Right cardiac atrium (tissue), 5 donors: Measurements from ENCODE around the gene TSPAN18. TPM values are rescaled to one million over a fixed set of nuclear protein-coding genes. Genes with fewer than 3 reads are reported as not detected.

ENCODE experiments used
- ATAC-seq, 2 donors: fragments of 200-7000 bp; cut with Tn5 transposase; one replicate each; pipeline versions ENCODE4 v1.8.0 to v1.9.1; 2020; ENCODE audit warnings: moderate library complexity in 2 of 2, mild to moderate bottlenecking in 1 of 2
- DNase-seq, 3 donors: peaks; one replicate each; pipeline ENCODE4 v3.0.0-alpha.2; 2020
- H3K27ac ChIP-seq: one replicate; pipeline ENCODE4 v1.5.1; 2013; ENCODE audit warnings: mild to moderate bottlenecking, low read length, control low read depth, moderate library complexity
- H3K27me3 ChIP-seq: one replicate; pipeline ENCODE4 v1.6.1; 2013; ENCODE audit not compliant: control insufficient read depth, insufficient read depth
- H3K4me1 ChIP-seq: one replicate; pipeline ENCODE4 v1.6.1; 2013; ENCODE audit warnings: low read length; ENCODE audit not compliant: control insufficient read depth, insufficient read depth
- H3K4me3 ChIP-seq: one replicate; pipeline ENCODE4 v1.5.1; 2013; ENCODE audit warnings: low read length, control low read depth
- H3K9me3 ChIP-seq: one replicate; pipeline ENCODE4 v1.6.1; 2013; ENCODE audit warnings: low read length; ENCODE audit not compliant: control insufficient read depth
- WGBS: extraction: QIAGEN DNeasy Blood & Tissue Kit; methylation state at CpG from one replicate; pipeline ENCODE4 v1.1.7; 2013; 5-methylcytosine and 5-hydroxymethylcytosine counted together
- intact Hi-C, 4 donors: fragments of 100-400 bp; cut with DNase I; formaldehyde crosslinking; loops; one replicate each; pipeline versions ENCODE4 v1.11.0 to v1.14.0; 2022 to 2023
- polyA plus RNA-seq: library from polyadenylated mRNA; stranded (reverse); fragments of 200-250 nt; gene quantifications from one replicate; pipeline ENCODE4 v1.2.3, GENCODE V29; 2013
- total RNA-seq, 4 donors: library from RNA; stranded (reverse); fragmentation: NEBNext Ultra II Directional; extraction: Animal tissue kit (Norgen Biotek cat#: 25700); gene quantifications; one replicate each; pipeline ENCODE4 v1.2.1, GENCODE V29; 2021
- donor health status: healthy with polysubstance abuse.
- donor health status: DM: no; HTN: yes; CAD: no.
- donor health status: DM: no; HTN: no; CAD: no.
- donor health status: DM: no; HTN: yes; CAD: no; lungs with severe emphysema.
- donor health status: DM: yes; HTN: yes; CAD: no.

Gene TSPAN18
- total and polyA plus RNA-seq, 5 donors = 120 to 236 (median 192) TPM

DNA sequence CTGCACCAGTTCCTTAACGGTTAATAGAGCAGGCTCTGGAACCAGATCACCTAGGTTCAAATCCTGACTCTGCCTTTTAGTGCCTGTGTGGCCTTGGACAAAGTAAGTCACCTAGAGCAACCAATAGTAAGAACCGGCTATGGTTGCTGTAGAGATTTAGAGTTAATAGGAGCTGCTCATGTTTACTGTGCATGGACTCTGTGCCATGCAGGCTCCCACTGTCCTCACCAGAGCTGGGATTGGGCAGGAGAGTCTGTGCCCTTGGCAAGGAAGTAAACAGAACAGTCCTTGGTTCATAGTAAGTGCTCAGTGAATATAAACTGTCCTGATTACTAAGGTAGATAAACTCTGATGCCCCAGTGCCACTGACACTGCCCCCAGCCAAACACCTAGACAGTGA lies 225.3 kb downstream of the TSPAN18 start:
- Histone ChIP-seq H3K4me1 (peaks cover 16% of the 10 kb centered on the region), H3K27ac (peak overlapping the region; percentile 20), H3K27me3 (no peaks in the 10 kb centered on the region), H3K4me3 (no peak overlapping the region), H3K9me3 (no peaks in the 10 kb centered on the region)
- DNase-seq (no peak), ATAC-seq (no peak)
- intact Hi-C loops = no loop called here
- 72% methylated on average over 2 of the region's 2 CpGs for WGBS

GRCh38 chr11:44952500-44953260 lies 225.9 kb downstream of the TSPAN18 start:
- peaks cover 15% of the 10 kb centered on the region for H3K4me1 ChIP-seq
- ATAC-seq (peak; percentile 17 to 19), DNase-seq (peak in 1 of 3 donors; percentile 56)
- H3K4me3 ChIP-seq = no peak overlapping the region
- WGBS = 47% methylated on average over 3 of the region's 3 CpGs
- intact Hi-C loops = no loop called here
- H3K27me3 ChIP-seq = no peaks in the 10 kb centered on the region
- peak overlapping the region; percentile 38 for H3K27ac ChIP-seq
- no peaks in the 10 kb centered on the region for H3K9me3 ChIP-seq

GRCh38 chr11:44954051-44954906 lies 227.5 kb downstream of the TSPAN18 start:
- ATAC-seq (no peak), DNase-seq (peak in 1 of 3 donors; percentile 49)
- H3K27ac ChIP-seq = peak overlapping the region; percentile 25
- no peak overlapping the region for H3K4me3 ChIP-seq
- intact Hi-C loops = no loop called here
- peaks cover 15% of the 10 kb centered on the region for H3K4me1 ChIP-seq
- 70% methylated on average over 12 of the region's 12 CpGs for WGBS
- H3K27me3 ChIP-seq = no peaks in the 10 kb centered on the region
- H3K9me3 ChIP-seq = no peaks in the 10 kb centered on the region

DNA sequence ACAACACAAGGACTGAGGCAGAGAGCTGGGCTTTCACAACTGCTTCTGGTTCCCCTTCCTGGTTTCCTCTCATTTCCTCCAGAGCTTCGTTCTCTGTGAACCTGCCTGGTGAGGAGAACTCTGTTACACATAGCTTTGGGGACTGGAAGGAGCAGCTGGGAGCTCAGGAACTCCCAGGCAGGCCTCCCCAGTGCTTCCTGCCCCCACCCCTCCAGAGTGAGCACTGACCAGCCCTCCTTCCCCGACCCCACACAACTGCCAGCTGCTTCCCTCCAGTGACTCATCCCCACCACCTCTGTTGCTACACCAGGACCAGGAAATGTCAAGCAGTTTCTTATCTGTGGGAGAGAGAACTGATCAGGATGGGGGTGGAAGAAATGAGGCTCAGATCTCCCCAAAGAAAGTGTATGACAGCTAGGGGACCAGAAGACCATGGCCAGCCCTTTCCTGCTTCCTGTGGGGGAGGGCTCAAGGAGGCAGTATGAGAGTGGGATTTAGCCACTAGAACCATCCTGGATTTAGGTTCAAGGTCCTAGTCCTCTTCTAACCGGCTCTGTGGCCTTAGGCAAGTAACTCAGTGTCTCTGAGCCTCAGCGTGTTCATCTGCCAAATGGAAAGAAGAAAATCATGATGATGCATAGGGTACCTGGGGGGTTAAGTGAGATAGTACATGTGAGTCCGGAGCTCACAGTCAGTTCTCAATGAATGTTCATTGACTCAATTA lies 228.4 kb downstream of the TSPAN18 start:
- Histone ChIP-seq H3K27ac (peak overlapping the region; percentile 25), H3K4me3 (no peak overlapping the region), H3K27me3 (no peaks in the 10 kb centered on the region), H3K4me1 (peaks cover 15% of the 10 kb centered on the region), H3K9me3 (no peaks in the 10 kb centered on the region)
- 58% methylated on average over 5 of the region's 5 CpGs for WGBS
- ATAC-seq = peak; percentile 26 to 73
- DNase-seq = peak in 2 of 3 donors; percentile 71 to 76
- intact Hi-C loops = no loop called here

- WGBS = 43% methylated on average over 35 of the region's 35 CpGs
- intact Hi-C loops = no loop called here
- peak in 2 of 3 donors; percentile 68 to 71 for DNase-seq
These were observed 230.3 kb downstream of the TSPAN18 start for GRCh38 chr11:44957040-44957515.

DNA sequence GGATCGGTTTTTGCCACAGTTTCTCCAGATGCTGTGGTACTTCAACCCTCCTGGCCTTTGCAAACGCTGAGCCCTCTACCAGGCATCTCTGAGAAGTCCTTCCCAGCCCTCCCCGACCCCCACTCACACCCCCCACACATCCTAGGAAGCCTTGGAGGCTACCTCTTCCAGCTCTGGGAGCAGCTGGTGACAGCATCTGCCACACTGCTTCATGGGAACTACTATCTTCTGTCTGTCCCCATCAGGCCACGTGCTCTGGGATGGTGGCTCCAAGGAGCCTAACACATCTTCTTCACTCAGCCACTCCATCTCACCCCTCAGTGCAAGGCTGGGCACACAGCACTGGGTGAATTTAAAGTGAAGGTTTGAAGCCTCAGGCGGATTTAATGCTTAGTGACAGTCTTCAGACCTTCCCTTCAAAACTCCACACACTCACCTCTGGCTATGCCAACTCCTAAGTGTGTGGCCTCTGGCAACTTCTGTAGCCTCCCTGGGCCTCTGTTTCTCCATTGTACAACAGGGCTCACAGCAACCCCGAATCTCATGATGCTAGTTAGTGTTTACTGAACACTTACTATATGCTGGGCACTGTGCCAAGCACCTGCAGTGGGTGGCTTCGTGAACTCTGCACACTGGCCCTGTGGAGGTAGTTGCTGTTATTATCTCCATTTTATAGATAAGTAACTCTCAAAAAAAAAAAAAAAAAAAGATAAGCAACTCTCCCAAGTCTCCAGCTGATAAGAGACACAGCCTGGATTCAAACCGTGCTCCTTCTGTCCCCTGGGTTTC lies 231.2 kb downstream of the TSPAN18 start:
- no peak for ATAC-seq
- WGBS = 71% methylated on average over 8 of the region's 8 CpGs
- intact Hi-C loops = no loop called here
- Histone ChIP-seq H3K27me3 (no peaks in the 10 kb centered on the region), H3K9me3 (no peaks in the 10 kb centered on the region), H3K4me3 (no peak overlapping the region), H3K27ac (no peak overlapping the region), H3K4me1 (peaks cover 15% of the 10 kb centered on the region)
- DNase-seq = no peak

More at GRCh38 chr11:44957040-44957515, 230.3 kb downstream of the TSPAN18 start:
- no peak for ATAC-seq
- Histone ChIP-seq H3K27ac (no peak overlapping the region), H3K4me1 (peaks cover 15% of the 10 kb centered on the region), H3K4me3 (no peak overlapping the region), H3K27me3 (no peaks in the 10 kb centered on the region), H3K9me3 (no peaks in the 10 kb centered on the region)

DNA sequence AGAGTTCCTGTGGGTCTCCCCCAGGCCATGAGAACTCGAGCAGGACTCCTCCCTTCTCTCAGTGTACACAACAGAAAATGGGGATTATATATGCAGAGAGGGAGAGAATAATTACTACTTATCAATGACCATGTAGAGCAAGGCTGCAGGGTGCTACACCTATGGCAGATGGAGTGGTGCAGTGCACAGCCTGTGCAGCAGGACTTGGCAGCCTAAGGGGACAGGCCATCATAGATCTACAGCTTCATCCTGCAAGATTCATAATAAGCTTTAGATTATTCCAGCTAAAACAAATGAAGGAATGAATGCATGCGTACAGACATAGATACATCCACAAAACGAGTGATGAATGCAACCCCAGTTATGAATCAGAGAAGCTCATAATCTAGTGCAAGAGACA lies 232.3 kb downstream of the TSPAN18 start:
- DNase-seq (no peak), ATAC-seq (no peak)
- Histone ChIP-seq H3K27ac (no peak overlapping the region), H3K9me3 (no peaks in the 10 kb centered on the region), H3K4me1 (peaks cover 15% of the 10 kb centered on the region), H3K27me3 (no peaks in the 10 kb centered on the region), H3K4me3 (no peak overlapping the region)
- 90% methylated on average over 3 of the region's 3 CpGs for WGBS
- intact Hi-C loops = no loop called here

- DNase-seq = peak in 1 of 3 donors; percentile 54
- H3K4me1 ChIP-seq = peaks cover 5% of the 10 kb centered on the region
- no peak overlapping the region for H3K27ac ChIP-seq
- no peak for ATAC-seq
- H3K27me3 ChIP-seq = no peaks in the 10 kb centered on the region
- H3K4me3 ChIP-seq = no peak overlapping the region
- no peaks in the 10 kb centered on the region for H3K9me3 ChIP-seq
- WGBS = 49% methylated on average over 7 of the region's 7 CpGs
- intact Hi-C loops = no loop called here
These were observed 233.6 kb downstream of the TSPAN18 start for GRCh38 chr11:44960200-44960845.

GRCh38 chr11:44962464-44962863 lies 235.7 kb downstream of the TSPAN18 start:
- 89% methylated on average over 3 of the region's 3 CpGs for WGBS

DNA sequence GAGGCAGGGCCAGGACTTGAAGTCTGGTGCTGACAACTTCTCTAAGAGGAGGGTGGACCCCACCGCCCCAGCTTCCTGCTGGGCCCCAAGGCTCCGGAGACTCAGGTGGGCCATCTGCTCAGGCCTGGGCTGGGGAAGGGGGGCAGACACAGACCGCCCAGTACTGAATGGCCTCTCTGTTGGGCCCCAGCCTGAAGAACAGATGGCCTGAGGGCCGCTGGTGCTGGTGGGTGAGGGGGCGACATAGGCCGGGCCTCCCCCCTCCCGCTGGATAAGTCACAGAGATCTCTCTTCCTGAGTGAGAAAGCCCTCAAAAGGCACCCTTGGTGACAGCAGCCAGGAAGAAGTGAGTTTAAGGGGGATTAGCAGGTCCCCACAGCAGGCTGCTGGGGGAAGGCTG lies 236.4 kb downstream of the TSPAN18 start:
- H3K27ac ChIP-seq = no peak overlapping the region

More at GRCh38 chr11:44962464-44962863, 235.7 kb downstream of the TSPAN18 start:
- no peaks in the 10 kb centered on the region for H3K9me3 ChIP-seq
- H3K27me3 ChIP-seq = no peaks in the 10 kb centered on the region
- no peaks in the 10 kb centered on the region for H3K4me1 ChIP-seq
- H3K4me3 ChIP-seq = no peak overlapping the region
- H3K27ac ChIP-seq = no peak overlapping the region
- ATAC-seq (no peak), DNase-seq (no peak)
- intact Hi-C loops = no loop called here

More for the DNA sequence above, 236.4 kb downstream of the TSPAN18 start:
- no peaks in the 10 kb centered on the region for H3K27me3 ChIP-seq
- no peaks in the 10 kb centered on the region for H3K9me3 ChIP-seq
- intact Hi-C loops = no loop called here
- WGBS = 83% methylated on average over 7 of the region's 7 CpGs
- H3K4me1 ChIP-seq = no peaks in the 10 kb centered on the region
- DNase-seq (no peak), ATAC-seq (no peak)
- H3K4me3 ChIP-seq = no peak overlapping the region
